RWPE2 (cell line): Measurements from ENCODE around the gene WWP2.
"Not testable (repeated sequence)": the region's sequence is repeated elsewhere in the genome, so short reads cannot be mapped to it uniquely, and the experiment has no call there.

Experiments
- ATAC-seq: fragments of 200-7000 bp; cut with Tn5 transposase; 3 replicates; pipeline ENCODE4 v1.9.1; 2021; ENCODE audit warnings: low read depth
- DNase-seq: peaks from one replicate; pipeline ENCODE4 v3.0.0-alpha.2; 2020; ENCODE audit warnings: low spot score
- H3K27ac ChIP-seq: fragments of 450-650 bp; 2 replicates; pipeline ENCODE4 v1.5.1; 2017; ENCODE audit warnings: mild to moderate bottlenecking; ENCODE audit not compliant: poor library complexity, severe bottlenecking
- H3K27me3 ChIP-seq: fragments of 250-450 bp; sonication (Bioruptor Pico); 2 replicates; pipeline ENCODE4 v1.5.1; 2021; ENCODE audit warnings: mild to moderate bottlenecking, moderate library complexity; ENCODE audit not compliant: insufficient read depth, poor library complexity, severe bottlenecking
- H3K36me3 ChIP-seq: fragments of 250-450 bp; sonication (Bioruptor Pico); 2 replicates; pipeline ENCODE4 v1.5.1; 2020; ENCODE audit warnings: low read depth, mild to moderate bottlenecking, moderate library complexity
- H3K4me1 ChIP-seq: fragments of 250-450 bp; sonication (Bioruptor Pico); 2 replicates; pipeline ENCODE4 v1.5.1; 2021; ENCODE audit warnings: mild to moderate bottlenecking, moderate library complexity; ENCODE audit not compliant: insufficient read depth, poor library complexity, severe bottlenecking
- H3K4me3 ChIP-seq: fragments of 250-450 bp; sonication (Bioruptor Pico); 2 replicates; pipeline ENCODE4 v1.5.1; 2021; ENCODE audit warnings: mild to moderate bottlenecking, moderate library complexity; ENCODE audit not compliant: severe bottlenecking
- H3K9me3 ChIP-seq: fragments of 250-450 bp; sonication (Bioruptor Pico); 2 replicates; pipeline ENCODE4 v1.5.1; 2021; ENCODE audit warnings: mild to moderate bottlenecking, moderate library complexity; ENCODE audit not compliant: severe bottlenecking
- CTCF ChIP-seq: fragments of 450-650 bp; IDR thresholded peaks from one replicate; pipeline ENCODE4 v1.5.1; 2017; ENCODE audit warnings: mild to moderate bottlenecking, moderate library complexity; ENCODE audit not compliant: poor library complexity, severe bottlenecking

WWP2 gene

GRCh38 chr16:69754469-69755310 lies 7.4 kb upstream of the WWP2 start, which contains the start of gene NOB1:
TSS of gene NOB1 (minus strand) at chr16:69754926. CDS start at chr16:69754910, 16 bp downstream.
- H3K4me3 ChIP-seq: peak within 1 kb of the TSS; percentile 85
- H3K27ac ChIP-seq: peak within 1 kb of the TSS; percentile 48
- TF ChIP-seq CTCF: peak; percentile 99
- ATAC-seq (peak; percentile 97), DNase-seq (peak; percentile 92)
- no peaks in the 10 kb centered on the region for H3K9me3 ChIP-seq
- H3K36me3 ChIP-seq: peaks cover 29% of the 10 kb centered on the region
- no peaks in the 10 kb centered on the region for H3K4me1 ChIP-seq
- H3K27me3 ChIP-seq: no peaks in the 10 kb centered on the region

- no peak overlapping the region for H3K4me3 ChIP-seq
- no peak for TF ChIP-seq CTCF
- no peak for ATAC-seq
- peaks cover 11% of the 10 kb centered on the region for H3K36me3 ChIP-seq
- no peaks in the 10 kb centered on the region for H3K9me3 ChIP-seq
- H3K27me3 ChIP-seq: no peaks in the 10 kb centered on the region
- H3K4me1 ChIP-seq: peaks cover 3% of the 10 kb centered on the region
- no peak overlapping the region for H3K27ac ChIP-seq
- DNase-seq: no peak
These were observed 5.4 kb upstream of the WWP2 start for GRCh38 chr16:69756705-69757104.

GRCh38 chr16:69757375-69757774 lies 4.8 kb upstream of the WWP2 start:
- H3K4me3 ChIP-seq, ATAC-seq, DNase-seq, H3K36me3 ChIP-seq, H3K4me1 ChIP-seq, H3K9me3 ChIP-seq, H3K27ac ChIP-seq, H3K27me3 ChIP-seq: not testable (repeated sequence)

DNA sequence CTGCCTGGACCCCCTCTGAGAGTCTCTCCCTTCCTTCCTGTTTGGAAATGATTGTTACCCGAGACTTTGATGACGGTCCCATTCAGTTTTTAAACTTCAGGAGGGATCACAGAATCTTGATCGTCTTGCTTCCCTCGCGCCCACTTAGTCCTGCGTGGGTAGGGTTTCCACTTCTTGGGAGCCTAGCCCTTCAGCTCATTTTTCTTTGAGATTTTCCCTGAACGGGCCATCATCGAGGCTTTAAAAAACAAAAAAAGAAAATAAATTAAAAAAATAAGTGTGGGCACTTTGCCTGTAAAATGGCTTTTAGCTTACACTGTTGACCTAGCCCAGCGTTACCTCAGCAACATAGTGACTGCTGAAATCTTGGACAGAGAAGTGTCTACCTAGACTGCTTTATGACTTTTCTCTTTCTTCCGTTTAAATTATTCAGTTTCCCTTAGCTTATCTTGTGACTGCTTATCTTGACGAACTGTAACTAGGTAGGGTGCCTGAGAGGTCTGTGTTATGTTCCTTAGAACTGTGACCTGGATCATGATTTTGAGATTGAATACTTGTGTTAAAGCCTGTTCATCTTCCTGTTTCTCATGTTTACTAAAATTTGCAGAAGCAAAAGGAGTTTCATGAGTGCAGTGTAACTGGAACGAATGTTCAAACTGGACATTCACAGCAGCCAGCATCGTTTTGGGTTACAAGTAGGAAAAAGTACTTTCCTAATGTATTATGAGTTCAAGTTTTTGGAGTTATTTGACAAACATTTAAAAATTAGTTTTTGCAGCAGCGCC lies 874 bp downstream of the WWP2 start:
- H3K4me1 ChIP-seq: peaks cover 5% of the 10 kb centered on the region
- H3K4me3 ChIP-seq: peak overlapping the region; percentile 69
- peak; percentile 49 for ATAC-seq
- H3K27ac ChIP-seq: peak overlapping the region; percentile 76
- no peak for TF ChIP-seq CTCF
- no peaks in the 10 kb centered on the region for H3K36me3 ChIP-seq
- H3K27me3 ChIP-seq: no peaks in the 10 kb centered on the region
- no peaks in the 10 kb centered on the region for H3K9me3 ChIP-seq
- no peak for DNase-seq

DNA sequence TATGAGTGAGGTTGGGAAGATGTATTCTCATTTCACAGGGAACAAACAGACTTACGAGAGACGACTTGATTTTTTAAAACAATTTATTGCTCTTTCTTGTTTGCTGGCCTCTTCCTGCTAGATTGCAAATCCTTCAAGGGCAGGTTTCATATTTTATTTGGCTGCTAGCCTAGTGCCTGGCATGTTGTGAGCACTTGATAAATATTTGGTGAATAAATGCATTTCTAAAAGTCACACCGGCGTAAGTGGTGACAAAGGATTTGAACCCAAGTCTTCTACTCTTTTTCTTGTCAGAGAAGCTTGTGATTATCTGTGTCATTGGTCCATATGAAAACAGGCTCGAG lies 1.4 kb downstream of the WWP2 start:
- Histone ChIP-seq H3K36me3 (no peaks in the 10 kb centered on the region), H3K9me3 (no peaks in the 10 kb centered on the region), H3K27ac (peak overlapping the region; percentile 76), H3K27me3 (no peaks in the 10 kb centered on the region), H3K4me1 (peaks cover 5% of the 10 kb centered on the region), H3K4me3 (no peak overlapping the region)
- DNase-seq (no peak), ATAC-seq (no peak)
- no peak for TF ChIP-seq CTCF
